Measurements from ENCODE around the gene RAPGEF4.

RAPGEF4 gene

DNA sequence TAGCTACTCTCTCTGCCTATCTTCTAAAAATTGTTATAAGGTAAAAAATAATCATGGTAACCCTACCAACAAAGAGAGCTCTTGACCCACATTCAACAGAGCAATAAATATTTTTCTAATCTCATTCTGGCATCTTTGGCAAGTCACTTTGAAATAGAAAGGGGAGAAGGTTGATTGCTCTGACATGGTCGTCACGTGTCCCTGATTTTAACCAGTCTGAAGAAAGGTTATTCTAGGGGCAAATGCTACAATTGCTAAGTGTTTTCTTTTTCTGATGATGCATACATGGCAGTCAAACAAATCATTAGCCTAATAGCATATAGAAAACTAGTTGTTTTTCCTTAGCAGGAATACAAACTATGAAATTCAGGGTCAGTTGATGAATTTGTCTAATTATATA is 186.7 kb downstream of the RAPGEF4 start:
- TF ChIP-seq, protein P1, sequence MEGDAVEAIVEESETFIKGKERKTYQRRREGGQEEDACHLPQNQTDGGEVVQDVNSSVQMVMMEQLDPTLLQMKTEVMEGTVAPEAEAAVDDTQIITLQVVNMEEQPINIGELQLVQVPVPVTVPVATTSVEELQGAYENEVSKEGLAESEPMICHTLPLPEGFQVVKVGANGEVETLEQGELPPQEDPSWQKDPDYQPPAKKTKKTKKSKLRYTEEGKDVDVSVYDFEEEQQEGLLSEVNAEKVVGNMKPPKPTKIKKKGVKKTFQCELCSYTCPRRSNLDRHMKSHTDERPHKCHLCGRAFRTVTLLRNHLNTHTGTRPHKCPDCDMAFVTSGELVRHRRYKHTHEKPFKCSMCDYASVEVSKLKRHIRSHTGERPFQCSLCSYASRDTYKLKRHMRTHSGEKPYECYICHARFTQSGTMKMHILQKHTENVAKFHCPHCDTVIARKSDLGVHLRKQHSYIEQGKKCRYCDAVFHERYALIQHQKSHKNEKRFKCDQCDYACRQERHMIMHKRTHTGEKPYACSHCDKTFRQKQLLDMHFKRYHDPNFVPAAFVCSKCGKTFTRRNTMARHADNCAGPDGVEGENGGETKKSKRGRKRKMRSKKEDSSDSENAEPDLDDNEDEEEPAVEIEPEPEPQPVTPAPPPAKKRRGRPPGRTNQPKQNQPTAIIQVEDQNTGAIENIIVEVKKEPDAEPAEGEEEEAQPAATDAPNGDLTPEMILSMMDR (IDR thresholded peaks at IDR 0.05; ENCODE audit: low read depth, low read length): no peak
- DNase-seq (ENCODE audit: low read depth, low spot score): no peak
- H3K4me3 ChIP-seq (ENCODE audit: low read depth, low read length): no peak overlapping the region
- in situ Hi-C loops (cut with HindIII; ENCODE audit: low sequenced_read_pairs): no loop called here

GRCh38 chr2:172922815-172923214 is 187.2 kb downstream of the RAPGEF4 start:
- DNase-seq (ENCODE audit: low read depth, low spot score): no peak
- TF ChIP-seq, protein P1 (IDR thresholded peaks at IDR 0.05; ENCODE audit: low read depth, low read length): no peak
- in situ Hi-C loops (cut with HindIII; ENCODE audit: low sequenced_read_pairs): no loop called here

GRCh38 chr2:172924097-172924660 is 188.5 kb downstream of the RAPGEF4 start:
- TF ChIP-seq, protein P1 (IDR thresholded peaks at IDR 0.05; ENCODE audit: low read depth, low read length): no peak
- in situ Hi-C loops (cut with HindIII; ENCODE audit: low sequenced_read_pairs): no loop called here
- H3K4me3 ChIP-seq (ENCODE audit: low read depth, low read length): no peak overlapping the region
- DNase-seq (ENCODE audit: low read depth, low spot score): no peak

More at GRCh38 chr2:172922815-172923214, 187.2 kb downstream of the RAPGEF4 start:
- H3K4me3 ChIP-seq (ENCODE audit: low read depth, low read length): no peak overlapping the region

- TF ChIP-seq, protein P1 (IDR thresholded peaks at IDR 0.05; ENCODE audit: low read depth, low read length): no peak
- no peak overlapping the region for H3K4me3 ChIP-seq (ENCODE audit: low read depth, low read length)
- in situ Hi-C loops (cut with HindIII; ENCODE audit: low sequenced_read_pairs): no loop called here
- no peak for DNase-seq (ENCODE audit: low read depth, low spot score)
Measured at GRCh38 chr2:172925600-172925999, 190.0 kb downstream of the RAPGEF4 start.

DNA sequence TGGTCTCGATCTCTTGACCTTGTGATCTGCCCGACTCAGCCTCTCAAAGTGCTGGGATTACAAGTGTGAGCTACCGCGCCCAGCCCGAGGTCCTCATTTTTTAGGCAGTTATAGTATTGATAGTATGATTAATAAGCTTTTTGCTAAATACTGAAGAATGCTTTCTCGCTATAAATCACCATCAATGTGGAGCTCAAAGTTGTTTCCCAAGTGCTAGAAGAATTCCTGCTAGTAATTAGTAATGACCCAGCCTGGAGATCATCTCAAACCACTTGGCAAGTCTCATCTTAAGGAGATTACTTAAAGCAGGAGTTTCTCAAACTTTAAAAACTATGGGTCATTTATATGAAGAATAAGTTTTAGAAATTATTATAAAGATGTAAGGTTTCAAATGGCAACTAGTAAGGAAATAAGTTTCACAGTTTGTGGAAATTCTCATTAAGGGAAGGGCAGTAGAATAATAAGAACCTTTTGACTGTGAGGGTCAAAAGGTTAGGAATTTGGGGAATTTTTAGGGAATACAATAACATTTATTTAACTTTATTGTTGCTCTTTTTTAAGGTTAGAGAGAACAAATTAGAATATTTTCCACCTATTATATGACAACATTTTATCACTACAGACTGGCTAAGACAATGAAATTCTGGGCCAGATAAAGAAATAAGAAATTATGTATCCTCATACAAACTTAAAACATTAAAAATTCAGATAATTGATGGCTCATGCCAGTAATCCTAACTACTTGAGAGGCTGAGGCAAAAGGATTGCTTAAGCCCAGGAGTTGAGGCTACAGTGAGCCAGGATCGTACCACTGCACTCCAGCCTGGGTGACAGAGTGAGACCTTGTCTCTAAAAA is 191.4 kb downstream of the RAPGEF4 start:
- TF ChIP-seq, protein P1 (IDR thresholded peaks at IDR 0.05; ENCODE audit: low read depth, low read length): no peak
- in situ Hi-C loops (cut with HindIII; ENCODE audit: low sequenced_read_pairs): no loop called here
- H3K4me3 ChIP-seq (ENCODE audit: low read depth, low read length): no peak overlapping the region
- DNase-seq (ENCODE audit: low read depth, low spot score): no peak

DNA sequence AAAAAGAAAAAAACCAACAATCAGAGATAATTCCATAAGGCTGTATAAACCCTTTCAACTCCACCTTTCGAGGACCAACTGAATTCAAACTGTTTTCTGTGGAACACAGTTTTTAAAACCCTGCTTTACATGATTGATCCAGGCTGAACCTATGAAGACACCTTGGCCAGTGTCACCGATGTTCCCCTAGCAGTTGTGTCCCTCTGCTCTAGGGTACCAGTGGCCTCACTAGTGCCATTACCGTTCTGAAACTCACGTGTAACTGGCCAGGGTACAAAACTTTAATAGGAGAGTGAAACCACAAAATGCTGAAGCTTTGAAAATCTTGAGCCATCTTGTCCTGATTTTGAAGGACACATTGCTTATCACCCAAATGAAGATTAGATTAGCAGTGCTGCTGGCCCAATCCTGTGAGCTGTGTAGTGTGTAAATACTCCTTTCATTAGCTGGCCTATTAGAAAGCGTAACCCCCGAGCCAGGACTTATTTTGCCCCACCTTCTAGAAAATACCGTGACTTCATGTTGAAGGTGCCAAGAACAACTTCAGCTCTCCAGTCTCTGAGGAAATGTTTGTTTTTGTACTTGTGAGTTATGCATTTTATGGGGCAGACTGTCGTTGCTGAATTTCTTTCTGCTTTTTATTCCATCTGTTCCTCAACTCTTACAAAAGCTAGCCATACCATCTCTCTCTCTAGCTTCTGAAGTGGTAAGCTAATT is 192.2 kb downstream of the RAPGEF4 start:
- no peak overlapping the region for H3K4me3 ChIP-seq (ENCODE audit: low read depth, low read length)
- peak; percentile 88 for DNase-seq (ENCODE audit: low read depth, low spot score)
- in situ Hi-C loops (cut with HindIII; ENCODE audit: low sequenced_read_pairs): no loop called here
- TF ChIP-seq, protein P1 (IDR thresholded peaks at IDR 0.05; ENCODE audit: low read depth, low read length): no peak
